Nucleus accumbens (tissue), 56 donors: ENCODE results near the gene CEP131.

Experiments
- DNase-seq, 56 donors: peaks; one replicate each; lab custom pipeline; 2025; lab: John Stamatoyannopoulos, UW

Gene CEP131

GRCh38 chr17:81171941-81172340 lies 50.8 kb downstream of the CEP131 start:
- no peak for DNase-seq

GRCh38 chr17:81170727-81171494 lies 51.9 kb downstream of the CEP131 start:
- DNase-seq: no peak

- DNase-seq: no peak
Measured at GRCh38 chr17:81169870-81170309, 52.9 kb downstream of the CEP131 start.

GRCh38 chr17:81167638-81168037 lies 55.1 kb downstream of the CEP131 start:
- no peak for DNase-seq

GRCh38 chr17:81167194-81167524 lies 55.6 kb downstream of the CEP131 start:
- DNase-seq: no peak

- peak in 7 of 56 donors; percentile 16 to 40 (median 36) for DNase-seq
Measured at GRCh38 chr17:81166033-81166492, 56.7 kb downstream of the CEP131 start, which contains the start of gene AATK. Gene AATK, minus strand, starts transcription at chr17:81166221. Its CDS starts 229 bp downstream, at chr17:81165992.

- DNase-seq: peak in 45 of 56 donors; percentile 37 to 86 (median 61)
Measured at GRCh38 chr17:81165246-81166032, 57.3 kb downstream of the CEP131 start, which contains the start of gene PVALEF. Gene PVALEF, plus strand, starts transcription at chr17:81165507. Its CDS starts 15,720 bp downstream, at chr17:81181227.

GRCh38 chr17:81164371-81165245 lies 58.2 kb downstream of the CEP131 start:
- peak in 50 of 56 donors; percentile 23 to 88 (median 63) for DNase-seq

GRCh38 chr17:81163703-81164370 lies 58.9 kb downstream of the CEP131 start:
- peak in 1 of 56 donors; percentile 28 for DNase-seq

- no peak for DNase-seq
Measured at GRCh38 chr17:81163051-81163695, 59.6 kb downstream of the CEP131 start.

GRCh38 chr17:81162491-81162890 lies 60.3 kb downstream of the CEP131 start:
- no peak for DNase-seq

- no peak for DNase-seq
Measured at GRCh38 chr17:81161972-81162371, 60.8 kb downstream of the CEP131 start.

- no peak for DNase-seq
Measured at GRCh38 chr17:81161536-81161935, 61.2 kb downstream of the CEP131 start.

GRCh38 chr17:81160747-81161453 lies 61.9 kb downstream of the CEP131 start:
- no peak for DNase-seq

- DNase-seq: peak in 16 of 56 donors; percentile 7 to 59 (median 22)
Measured at GRCh38 chr17:81160306-81160705, 62.5 kb downstream of the CEP131 start.

- DNase-seq: no peak
Measured at GRCh38 chr17:81159611-81160265, 63.0 kb downstream of the CEP131 start.

- DNase-seq: no peak
Measured at GRCh38 chr17:81158688-81159590, 63.8 kb downstream of the CEP131 start.
